ENCODE measurements around the gene SKAP1.

DNA sequence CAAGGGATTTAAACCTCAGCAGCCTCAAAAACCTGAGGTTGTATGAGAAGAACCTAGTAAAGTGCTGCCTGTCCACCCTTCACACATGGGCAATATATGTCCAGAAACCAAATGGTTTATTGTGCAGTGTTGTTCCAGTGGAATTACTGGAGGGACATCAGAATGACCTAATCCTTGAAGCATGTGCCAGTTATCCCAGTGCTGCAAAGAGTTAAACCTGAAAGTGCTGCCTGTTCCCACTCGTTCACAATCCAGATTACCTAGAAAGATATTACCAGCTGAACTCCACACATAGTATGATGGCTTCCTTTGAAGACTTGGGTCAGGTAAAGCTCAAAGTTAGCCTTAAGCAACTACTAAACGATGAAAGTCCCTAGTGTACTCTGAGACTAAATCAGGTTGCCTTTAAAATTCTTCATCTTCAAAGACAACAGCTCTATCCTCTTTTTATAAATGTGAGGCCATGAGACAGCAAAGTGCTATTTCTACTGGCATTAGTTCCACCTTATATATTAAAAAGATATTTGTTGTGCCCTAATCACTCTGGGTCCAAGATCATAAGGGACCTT lies 189.4 kb downstream of the SKAP1 start:
- no peak for TF ChIP-seq POLR2A (IDR thresholded peaks at IDR 0.05; ENCODE audit: low read depth, low read length)
- no peak for TF ChIP-seq TAF1 (IDR thresholded peaks at IDR 0.05; ENCODE audit: borderline replicate concordance, low read depth, low read length)
- TF ChIP-seq POLR2AphosphoS5 (IDR thresholded peaks at IDR 0.05; ENCODE audit: low read depth, low read length): no peak

Measured in GM12892 (cell line).